K562 (cell line): ENCODE data around the gene LY6G6F. TPM values are rescaled to one million over a fixed set of nuclear protein-coding genes. Genes with fewer than 3 reads are reported as not detected.

ENCODE experiments used
- ATAC-seq: fragments of 200-7000 bp; cut with Tn5 transposase; 3 replicates; pipeline ENCODE4 v1.9.1; 2020; ENCODE audit warnings: moderate library complexity
- BruUV-seq: library from RNA; stranded (reverse); fragments of 400-500 nt; replicated peaks from 2 replicates; lab custom pipeline; 2021; lab: Mats Ljungman, UMichigan
- CTCF ChIA-PET: fragments of 300-600 bp; formaldehyde crosslinking; extraction: SDS; loops from one replicate; lab custom pipeline; 2021; ENCODE audit warnings: low intra/inter-chr PET ratio; lab: Yijun Ruan, JAX
- POLR2A ChIA-PET: fragments of 300-600, 350-650 bp; sonication (Branson Sonifier 250); formaldehyde crosslinking; extraction: SDS; loops from one replicate; lab custom pipeline; 2021; ENCODE audit warnings: antibody characterized with exemption, inconsistent platforms; lab: Yijun Ruan, JAX
- DNase-seq, 4 experiments: peaks; one replicate each; pipeline versions ENCODE4 v3.0.0 to v3.0.0-alpha.2; 2011 to 2018; ENCODE audit warnings: low spot score in 3 of 4, mixed read lengths in 3 of 4; ENCODE audit errors: extremely low read depth in 1 of 4
- FAIRE-seq: peaks from 2 replicates; lab custom pipeline; 2011; peaks lifted over from hg19 to GRCh38; lab: Jason Lieb, UNC
- H2AFZ ChIP-seq: 2 replicates; pipeline ENCODE4 v1.6.0; 2011; ENCODE audit warnings: low read depth, low read length, control low read depth, inconsistent platforms
- H3K27ac ChIP-seq: fragments of 200-600 bp; 3 replicates; pipeline ENCODE4 v1.8.0; 2011; ENCODE audit warnings: low read depth, mild to moderate bottlenecking, control low read depth, inconsistent platforms, low read length, moderate library complexity, mixed read lengths; ENCODE audit errors: extremely low read depth
- H3K27me3 ChIP-seq, 2 experiments: fragments of 300-600 bp in 1 of 2; 2 replicates in 1 of 2; 3 replicates in 1 of 2; pipeline versions ENCODE4 v1.6.0 to v1.8.0; 2011; ENCODE audit warnings: inconsistent platforms in 2 of 2, low read length in 2 of 2, mild to moderate bottlenecking in 1 of 2, mixed read lengths in 1 of 2, moderate library complexity in 1 of 2; ENCODE audit not compliant: control insufficient read depth in 2 of 2, insufficient read depth in 2 of 2
- H3K36me3 ChIP-seq: fragments of 300-600 bp; 3 replicates; pipeline ENCODE4 v1.8.0; 2011; ENCODE audit warnings: mild to moderate bottlenecking, low read length, inconsistent platforms; ENCODE audit not compliant: control insufficient read depth, insufficient read depth
- H3K4me1 ChIP-seq, 2 experiments: fragments of 200-600 bp in 1 of 2; replicated peaks in 1 of 2; 2 replicates in 1 of 2; 3 replicates in 1 of 2; pipeline versions ENCODE4 v1.5.1 to v1.8.0; 2011; ENCODE audit warnings: inconsistent platforms in 2 of 2, low read length in 2 of 2, mild to moderate bottlenecking in 1 of 2, mixed read lengths in 1 of 2, moderate library complexity in 1 of 2; ENCODE audit not compliant: control insufficient read depth in 2 of 2, insufficient read depth in 2 of 2
- H3K4me2 ChIP-seq: 2 replicates; pipeline ENCODE4 v1.6.1; 2011; ENCODE audit warnings: low read length, control low read depth, inconsistent platforms, mixed read lengths; ENCODE audit not compliant: insufficient read depth
- H3K4me3 ChIP-seq: fragments of 200-600 bp; sonication (generic), shearing (Covaris generic); 2 replicates; pipeline ENCODE4 v1.5.1; 2016; ENCODE audit warnings: control low read depth, inconsistent platforms
- H3K79me2 ChIP-seq: fragments of 200-600 bp; 3 replicates; pipeline ENCODE4 v1.8.0; 2011; ENCODE audit warnings: low read length, inconsistent platforms; ENCODE audit not compliant: control insufficient read depth, insufficient read depth
- H3K9ac ChIP-seq, 2 experiments: 2 replicates each; pipeline versions ENCODE4 v1.6.0 to v1.6.1; 2011; ENCODE audit warnings: low read depth in 2 of 2, low read length in 2 of 2, control low read depth in 1 of 2, inconsistent platforms in 1 of 2, mild to moderate bottlenecking in 1 of 2, mixed read lengths in 1 of 2; ENCODE audit not compliant: insufficient read depth in 1 of 2
- H3K9me1 ChIP-seq: one replicate; pipeline ENCODE4 v1.6.0; 2011; ENCODE audit warnings: inconsistent platforms, mild to moderate bottlenecking, low read length, moderate library complexity; ENCODE audit not compliant: control insufficient read depth, insufficient read depth
- H3K9me3 ChIP-seq: replicated peaks from 2 replicates; pipeline ENCODE4 v1.5.1; 2011; ENCODE audit warnings: low read depth, low read length, inconsistent platforms; ENCODE audit not compliant: control insufficient read depth, insufficient read depth
- H4K20me1 ChIP-seq: replicated peaks from 2 replicates; pipeline ENCODE4 v1.6.1; 2011; ENCODE audit warnings: low read length, inconsistent platforms, mixed read lengths; ENCODE audit not compliant: control insufficient read depth, insufficient read depth
- ARID1B ChIP-seq: fragments of 450-650 bp; IDR thresholded peaks from 2 replicates; pipeline ENCODE4 v1.6.1; 2016; ENCODE audit warnings: antibody characterized with exemption, mild to moderate bottlenecking, inconsistent platforms
- COPS2 ChIP-seq: fragments of 450-650 bp; conservative IDR thresholded peaks from 2 replicates; pipeline ENCODE4 v1.6.1; 2016; ENCODE audit warnings: mild to moderate bottlenecking, moderate library complexity
- CTCFL ChIP-seq: IDR thresholded peaks from 2 replicates; pipeline ENCODE4 v1.6.1; 2011; ENCODE audit warnings: borderline replicate concordance, low read depth, mild to moderate bottlenecking, moderate library complexity, low read length; ENCODE audit not compliant: insufficient read depth, poor library complexity, severe bottlenecking
- E2F3 ChIP-seq: fragments of 250-450 bp; sonication (Bioruptor Pico); IDR thresholded peaks from 2 replicates; pipeline ENCODE4 v1.4.0; 2020; ENCODE audit warnings: mild to moderate bottlenecking
- ELK3 ChIP-seq: fragments of 450-650 bp; formaldehyde crosslinking; IDR thresholded peaks from 2 replicates; pipeline ENCODE4 v1.4.0; 2020; ENCODE audit warnings: mild to moderate bottlenecking
- NFE2 ChIP-seq: IDR thresholded peaks from 2 replicates; pipeline ENCODE4 v1.6.1; 2014; ENCODE audit warnings: antibody characterized with exemption, low read depth
- NR3C1 ChIP-seq: sonication (generic); formaldehyde crosslinking; IDR thresholded peaks from 2 replicates; pipeline ENCODE4 v1.8.1; 2022; ENCODE audit warnings: missing genetic modification reagents
- SMARCC2 ChIP-seq: fragments of 450-650 bp; IDR thresholded peaks from 2 replicates; pipeline ENCODE4 v1.6.1; 2017; ENCODE audit warnings: antibody characterized with exemption, moderate library complexity, mild to moderate bottlenecking, low read depth
- TGIF2 ChIP-seq: sonication (generic); formaldehyde crosslinking; IDR thresholded peaks from 2 replicates; pipeline ENCODE4 v1.8.1; 2022; ENCODE audit warnings: mild to moderate bottlenecking, missing genetic modification reagents, moderate library complexity
- ZNF280A ChIP-seq: fragments of 450-650 bp; IDR thresholded peaks from 2 replicates; pipeline ENCODE4 v1.6.1; 2018; ENCODE audit warnings: mild to moderate bottlenecking, low read depth; ENCODE audit not compliant: partially characterized antibody
- ZNF609 ChIP-seq: sonication (generic); formaldehyde crosslinking; IDR thresholded peaks from 2 replicates; pipeline ENCODE4 v1.8.1; 2023; ENCODE audit warnings: missing genetic modification reagents, mild to moderate bottlenecking, borderline replicate concordance
- ZNF668 ChIP-seq: fragments of 250-450 bp; sonication (Bioruptor Pico); IDR thresholded peaks from 2 replicates; pipeline ENCODE4 v1.8.0; 2022; ENCODE audit warnings: mild to moderate bottlenecking, inconsistent platforms
- WGBS: fragments of 100-300 bp; shearing (Covaris generic); methylation state at CpG from one replicate; pipeline ENCODE4 v1.1.6; 2016; ENCODE audit warnings: low coverage, mixed read lengths; ENCODE audit not compliant: insufficient coverage; ENCODE audit errors: missing lambda C conversion rate; 5-methylcytosine and 5-hydroxymethylcytosine counted together
- in situ Hi-C: fragments of 300-500 bp; cut with MboI; formaldehyde crosslinking; loops from 4 replicates; pipeline ENCODE4 v1.15.0; 2018; ENCODE audit warnings: inconsistent platforms, mixed read lengths
- intact Hi-C: fragments of 100-400 bp; cut with micrococcal nuclease; formaldehyde crosslinking; loops from 2 replicates; pipeline ENCODE4 v1.14.2; 2022
- polyA plus RNA-seq, 8 experiments: library from polyadenylated mRNA; depleted of rRNA in 4 of 8; stranded (reverse) in 5 of 8; unstranded in 3 of 8; fragments of >200 nt; fragmentation: Nextera tagmentation in 2 of 8; fragmentation: Illumina TruSeq in 1 of 8; extraction: Ambion mirVana in 2 of 8; extraction: Trizol in 1 of 8; gene quantifications; 2 replicates each; pipeline versions ENCODE4 v1.2.1 to v1.2.3, GENCODE V29; 2011 to 2014; ENCODE audit warnings: inconsistent platforms in 1 of 8, missing spikeins in 1 of 8
- total RNA-seq, 7 experiments: library from RNA; depleted of rRNA in 6 of 7; stranded (reverse); fragments of >200 nt in 6 of 7; fragmentation: Illumina TruSeq in 2 of 7; extraction: Trizol in 2 of 7; gene quantifications; 2 replicates each; pipeline versions ENCODE4 v1.2.1 to v1.2.3, GENCODE V29; 2011 to 2021; ENCODE audit warnings: low replicate concordance in 1 of 7

Gene LY6G6F
- total and polyA plus RNA-seq, 9 of the 15 experiments (the other 6 are each of a cell fraction or from before 2014, with no cell fraction given), result 0.14 to 0.50 (median 0.28) TPM; not detected in 2

- H2AFZ ChIP-seq, result peak overlapping the region; percentile 71
- BruUV-seq, result no TSS peak
- in situ Hi-C loops (no loop called here), intact Hi-C loops (loop anchor here (1.0 to 2.0 kb wide), 4 partner anchors 40 to 97 kb away; partner anchors contain the start of genes HSPA1B and VARS1)
- FAIRE-seq (peak; percentile 60), DNase-seq (peak; percentile 91 to 97 (median 94)), ATAC-seq (peak; percentile 84)
- POLR2A ChIA-PET, result interaction anchor here (0.7 to 15.0 kb wide), 34 partner anchors 4 to 317 kb away, joined by 3 to 236 read pairs (median 5); partner anchors contain the start of genes ABHD16A, C6orf47, CLIC1 and CSNK2B
- H3K9me3 ChIP-seq, result no peaks in the 10 kb centered on the region
- peak overlapping the region; percentile 75 for H3K27ac ChIP-seq
- H3K36me3 ChIP-seq, result peaks cover 70% of the 10 kb centered on the region
- H3K9me1 ChIP-seq, result peaks cover 5% of the 10 kb centered on the region
- H4K20me1 ChIP-seq, result peaks cover 12% of the 10 kb centered on the region
- H3K79me2 ChIP-seq, result peaks cover 41% of the 10 kb centered on the region
- H3K9ac ChIP-seq, result peak overlapping the region; percentile 58 to 85
- under 1% methylated on average over 29 of the region's 29 CpGs for WGBS
- H3K4me2 ChIP-seq, result peak overlapping the region; percentile 94
- H3K4me3 ChIP-seq, result peak overlapping the region; percentile 65
- H3K4me1 ChIP-seq, result peaks cover 53 to 67% of the 10 kb centered on the region in 2 experiments
- H3K27me3 ChIP-seq, result no peaks in the 10 kb centered on the region
- CTCF ChIA-PET, result interaction anchor here (0.6 to 2.0 kb wide), 4 partner anchors 31 to 141 kb away, joined by 3 to 18 read pairs (median 6); no protein-coding TSS in a partner anchor
- TF ChIP-seq COPS2 (no peak), CTCFL (no peak), ZNF668 (CRISPR knock-in tag) (no peak), NFE2 (no peak), SMARCC2 (no peak; the same call in 1 of the 2 replicates), ZNF280A (no peak), E2F3 (CRISPR knock-in tag) (no peak; the same call in 1 of the 2 replicates), ARID1B (no peak), ZNF609 (CRISPR knock-in tag) (no peak), ELK3 (no peak), NR3C1 (no peak), TGIF2 (no peak)
Observed at GRCh38 chr6:31729515-31729978, 22.9 kb downstream of the LY6G6F start.
